GOT3 (cell line): ENCODE results near the gene TGFBRAP1.

Experiments
- DNase-seq: peaks from one replicate; lab custom pipeline; 2025; ENCODE audit warnings: mixed read lengths; lab: John Stamatoyannopoulos, UW

The TGFBRAP1 gene, protein sequence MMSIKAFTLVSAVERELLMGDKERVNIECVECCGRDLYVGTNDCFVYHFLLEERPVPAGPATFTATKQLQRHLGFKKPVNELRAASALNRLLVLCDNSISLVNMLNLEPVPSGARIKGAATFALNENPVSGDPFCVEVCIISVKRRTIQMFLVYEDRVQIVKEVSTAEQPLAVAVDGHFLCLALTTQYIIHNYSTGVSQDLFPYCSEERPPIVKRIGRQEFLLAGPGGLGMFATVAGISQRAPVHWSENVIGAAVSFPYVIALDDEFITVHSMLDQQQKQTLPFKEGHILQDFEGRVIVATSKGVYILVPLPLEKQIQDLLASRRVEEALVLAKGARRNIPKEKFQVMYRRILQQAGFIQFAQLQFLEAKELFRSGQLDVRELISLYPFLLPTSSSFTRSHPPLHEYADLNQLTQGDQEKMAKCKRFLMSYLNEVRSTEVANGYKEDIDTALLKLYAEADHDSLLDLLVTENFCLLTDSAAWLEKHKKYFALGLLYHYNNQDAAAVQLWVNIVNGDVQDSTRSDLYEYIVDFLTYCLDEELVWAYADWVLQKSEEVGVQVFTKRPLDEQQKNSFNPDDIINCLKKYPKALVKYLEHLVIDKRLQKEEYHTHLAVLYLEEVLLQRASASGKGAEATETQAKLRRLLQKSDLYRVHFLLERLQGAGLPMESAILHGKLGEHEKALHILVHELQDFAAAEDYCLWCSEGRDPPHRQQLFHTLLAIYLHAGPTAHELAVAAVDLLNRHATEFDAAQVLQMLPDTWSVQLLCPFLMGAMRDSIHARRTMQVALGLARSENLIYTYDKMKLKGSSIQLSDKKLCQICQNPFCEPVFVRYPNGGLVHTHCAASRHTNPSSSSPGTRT

DNA sequence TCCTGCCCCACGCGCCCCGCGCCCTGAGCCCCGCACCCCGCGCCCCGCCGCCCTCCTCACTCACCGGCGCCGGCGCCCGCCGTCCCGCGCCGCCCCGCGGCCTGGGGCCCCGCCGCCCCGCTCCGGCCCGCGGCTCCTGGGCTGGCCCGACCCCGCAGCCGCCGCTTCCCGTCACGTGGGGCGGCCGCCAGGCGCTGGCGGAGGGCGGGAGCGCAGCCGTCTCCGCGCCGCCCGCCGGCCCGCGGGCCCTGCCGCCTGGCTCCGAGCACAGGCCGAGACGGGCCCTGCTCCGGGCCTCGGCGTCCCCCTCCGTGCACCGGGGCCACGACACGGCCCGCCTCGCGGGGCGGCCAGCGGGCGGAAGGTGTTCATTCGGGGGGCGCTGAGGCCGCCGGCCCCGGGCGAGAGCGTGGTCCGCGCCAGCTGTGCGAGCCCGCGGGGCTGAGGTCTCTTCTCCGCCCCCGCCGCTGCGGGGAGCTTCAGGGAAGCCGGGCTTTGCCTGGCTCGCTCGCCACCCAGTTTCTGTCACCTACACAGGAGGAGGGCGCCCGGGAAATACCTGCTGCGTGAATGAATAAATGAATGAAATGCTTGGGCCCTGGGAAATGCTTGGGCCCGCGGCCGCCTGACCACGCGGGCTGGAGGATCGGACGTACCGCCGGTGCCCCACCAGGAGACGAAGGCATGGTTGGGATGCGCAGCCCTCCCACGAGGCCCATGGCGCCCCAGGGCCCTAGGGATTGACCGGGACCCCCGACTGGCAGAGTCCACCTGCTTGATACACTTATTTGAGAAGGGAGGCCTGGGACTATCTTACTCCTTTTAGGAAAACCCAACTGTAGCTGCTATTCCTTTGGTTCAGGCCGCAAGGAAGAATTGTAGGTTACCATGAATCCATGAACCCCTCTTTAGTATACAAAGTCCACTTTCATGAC lies at the start of gene TGFBRAP1:
TGFBRAP1 (minus strand) TSS at position 175 of the 935 bp plus-strand sequence. CDS start 21,434 bp downstream, outside the sequence.
- no peak for DNase-seq

GRCh38 chr2:105378921-105379383 lies 49.4 kb upstream of the TGFBRAP1 start:
- no peak for DNase-seq

DNA sequence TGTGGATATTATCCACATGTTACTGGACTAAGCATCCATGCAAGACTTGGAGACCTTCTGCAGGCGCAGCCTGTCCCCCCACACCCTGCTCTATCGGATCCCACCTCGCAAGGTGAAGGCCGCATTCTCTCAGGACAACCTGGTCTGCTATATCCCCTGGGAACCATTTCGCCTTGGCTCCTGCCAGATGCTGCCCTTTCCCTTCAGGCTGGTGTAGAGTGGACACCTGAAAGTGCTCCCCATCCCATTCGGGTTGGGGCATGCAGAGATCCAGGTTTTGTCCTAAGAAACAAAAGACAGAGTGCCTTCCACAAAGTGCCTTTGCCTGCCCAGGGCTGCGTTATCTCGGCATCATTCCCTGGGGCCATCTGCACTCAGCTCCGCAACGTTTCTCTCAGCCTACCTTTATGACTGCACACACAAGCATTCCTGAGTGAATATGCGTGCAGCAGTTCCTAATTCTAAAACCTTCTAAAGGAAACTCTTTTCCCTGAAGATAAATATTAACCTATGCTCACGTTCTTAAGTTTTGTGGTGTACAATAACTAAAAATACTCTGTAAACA lies 48.8 kb upstream of the TGFBRAP1 start:
- DNase-seq, result no peak

- DNase-seq, result no peak
These were observed 48.3 kb upstream of the TGFBRAP1 start for GRCh38 chr2:105377871-105378270.

DNA sequence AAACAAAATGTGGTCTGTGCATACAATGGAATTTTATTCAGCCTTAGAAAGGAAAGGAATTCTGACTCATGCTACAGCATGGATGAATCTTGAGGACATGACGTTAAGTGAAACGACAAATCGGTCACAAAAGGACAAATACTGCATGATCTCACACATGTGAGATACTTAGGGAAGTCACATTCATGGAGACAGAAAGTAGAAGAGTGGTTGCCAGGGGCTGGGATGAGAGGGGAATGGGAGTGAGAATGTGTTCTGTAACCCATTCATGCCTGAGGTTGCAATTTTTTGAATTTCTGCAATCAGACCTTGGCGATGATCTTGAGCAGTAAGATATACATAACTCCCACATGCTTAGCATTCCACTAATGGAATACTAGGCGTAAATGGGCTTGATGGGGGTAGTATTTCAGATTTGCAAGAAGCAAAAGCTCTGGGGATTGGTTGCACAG lies 47.3 kb upstream of the TGFBRAP1 start:
- no peak for DNase-seq

DNA sequence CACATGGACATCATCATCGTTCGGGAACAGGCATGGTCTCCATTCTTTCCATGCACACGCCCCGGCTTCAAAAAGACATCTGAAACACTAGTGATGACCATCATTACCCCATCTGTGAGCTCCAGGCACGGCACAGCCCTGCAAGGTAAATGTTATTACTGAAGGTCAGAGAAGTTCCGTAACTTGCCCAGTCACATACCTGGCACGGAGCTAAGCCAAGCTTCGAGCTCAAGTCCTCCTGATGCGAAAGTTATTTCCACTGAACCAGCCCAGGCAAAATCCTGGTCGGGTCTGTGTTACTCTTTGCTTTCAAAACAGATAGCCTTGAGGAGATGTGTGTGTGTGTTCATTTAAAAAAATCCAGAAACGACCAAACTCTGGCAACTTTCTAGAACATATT lies 46.5 kb upstream of the TGFBRAP1 start:
- DNase-seq, result no peak

DNA sequence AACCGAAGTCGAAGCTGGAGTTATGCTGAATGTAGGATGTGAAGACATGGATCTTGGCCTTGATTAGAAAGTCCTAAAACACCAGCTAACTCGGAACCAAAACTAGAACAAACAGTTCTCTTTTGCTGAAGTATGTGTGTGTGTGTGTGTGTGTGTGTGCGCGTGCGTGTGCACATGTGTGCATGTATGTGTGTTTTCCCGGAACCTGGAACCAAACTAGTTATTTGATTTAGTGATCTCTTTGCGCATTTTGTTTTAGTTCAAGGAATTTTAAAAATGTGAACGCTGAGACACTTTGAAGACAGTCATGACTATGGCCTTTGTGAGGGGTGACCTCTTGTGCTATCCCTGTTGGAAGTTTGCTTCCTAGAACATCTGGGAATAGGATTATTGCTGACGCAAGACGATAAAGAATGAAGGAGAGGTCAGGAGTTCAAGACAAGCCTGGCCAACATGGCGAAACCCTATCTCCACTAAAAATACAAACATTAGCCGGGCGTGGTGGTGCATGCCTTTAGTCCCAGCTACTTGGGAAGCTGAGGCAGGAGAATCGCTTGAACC lies 45.5 kb upstream of the TGFBRAP1 start:
- DNase-seq, result no peak

- DNase-seq, result no peak
These were observed 44.4 kb upstream of the TGFBRAP1 start for GRCh38 chr2:105373895-105374401.

GRCh38 chr2:105373344-105373781 lies 43.8 kb upstream of the TGFBRAP1 start:
- DNase-seq, result no peak

DNA sequence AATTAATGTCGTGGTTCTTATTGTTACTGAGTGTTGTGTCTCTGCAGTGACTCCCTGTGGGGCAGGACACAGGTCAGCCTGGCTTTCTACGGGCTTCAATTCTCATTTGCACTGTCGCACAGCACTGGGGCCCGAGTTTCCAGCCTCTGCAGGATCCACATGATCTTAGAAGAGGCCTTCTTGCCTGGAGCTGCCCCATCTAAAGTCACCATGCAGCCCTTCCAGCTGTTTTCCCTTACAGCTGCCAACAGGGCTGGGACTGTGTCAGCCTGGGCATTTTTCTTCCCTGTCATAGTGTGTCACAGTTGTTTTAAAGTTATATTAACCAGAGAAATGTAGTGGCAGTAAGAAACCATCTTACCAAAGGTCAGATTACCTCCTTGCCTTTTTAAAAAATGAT lies 42.3 kb upstream of the TGFBRAP1 start:
- no peak for DNase-seq

- no peak for DNase-seq
These were observed 41.6 kb upstream of the TGFBRAP1 start for GRCh38 chr2:105371156-105371555.

DNA sequence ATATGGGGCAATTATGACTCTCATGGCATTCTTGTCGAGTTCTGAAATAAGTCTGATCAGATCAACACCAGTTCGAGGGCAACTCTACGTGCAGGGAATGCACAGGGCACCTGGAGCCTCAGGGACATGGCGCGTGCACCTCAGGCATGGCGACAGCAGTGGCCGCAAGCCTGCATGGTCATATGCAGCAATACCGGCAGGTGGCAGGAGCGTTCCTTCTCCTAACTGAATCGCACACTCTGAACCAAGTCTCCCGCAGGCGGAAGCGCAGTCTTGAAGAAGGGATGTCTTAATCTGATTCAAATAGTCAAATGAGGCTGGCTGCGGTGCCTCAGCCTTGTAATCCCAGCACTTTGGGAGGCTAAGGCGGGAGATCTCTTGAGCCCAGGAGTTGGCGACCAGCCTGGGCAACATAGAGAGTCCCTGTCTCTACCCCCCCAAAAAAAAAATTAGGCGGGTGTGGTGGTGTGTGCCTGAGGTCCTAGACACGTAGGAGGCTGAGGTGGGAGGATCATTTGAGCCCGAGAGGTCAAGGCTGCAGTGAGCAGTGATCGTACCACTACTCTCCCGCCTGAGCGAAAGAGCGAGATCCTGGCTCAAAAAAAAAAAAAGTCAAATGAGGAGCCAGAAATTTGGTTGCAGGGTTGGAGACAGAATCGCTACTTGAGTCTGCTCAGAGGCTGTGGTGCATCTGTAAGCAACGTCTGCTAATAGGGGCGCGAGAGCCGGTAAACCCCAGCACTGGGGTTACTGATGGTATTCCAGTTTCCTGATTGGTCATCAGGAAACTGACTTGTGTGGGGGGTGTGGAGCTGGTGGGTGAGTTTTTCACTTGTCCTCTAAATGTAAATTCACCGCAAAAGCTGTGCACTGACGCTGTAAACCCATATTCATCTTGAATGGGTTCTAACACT lies 40.5 kb upstream of the TGFBRAP1 start:
- DNase-seq, result peak; percentile 24

DNA sequence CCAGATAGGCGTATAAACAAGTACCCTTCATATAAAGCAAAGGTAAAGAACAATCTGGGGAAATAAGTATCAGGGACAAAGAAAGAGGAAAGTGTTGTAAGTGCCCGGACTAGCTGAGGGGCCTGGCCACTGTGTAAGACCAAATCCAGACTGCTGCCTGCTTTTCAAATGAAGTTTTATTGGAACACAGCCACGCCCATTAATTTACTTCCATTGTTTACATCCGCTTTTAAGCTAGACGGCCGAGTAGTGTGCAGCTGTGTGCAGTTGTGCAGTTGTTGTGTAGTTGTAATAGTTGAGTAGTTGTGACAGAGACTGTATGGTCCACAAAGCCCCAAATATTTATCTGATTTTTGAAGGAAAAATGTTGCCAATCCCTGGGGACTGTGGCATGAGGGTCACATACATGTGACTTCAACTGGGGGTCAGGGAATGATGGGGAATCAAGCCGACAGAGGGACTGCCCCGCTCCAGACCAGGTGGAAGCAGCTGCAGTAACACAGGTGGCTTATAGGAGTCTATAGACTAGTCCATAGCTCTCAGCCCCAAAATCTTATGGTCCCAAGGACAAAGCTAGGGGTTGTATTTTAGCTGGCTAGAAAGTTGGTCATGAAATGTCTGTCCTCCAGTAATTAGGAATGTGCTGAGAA lies 39.3 kb upstream of the TGFBRAP1 start:
- no peak for DNase-seq

GRCh38 chr2:105365206-105365605 lies 35.7 kb upstream of the TGFBRAP1 start:
- no peak for DNase-seq

DNA sequence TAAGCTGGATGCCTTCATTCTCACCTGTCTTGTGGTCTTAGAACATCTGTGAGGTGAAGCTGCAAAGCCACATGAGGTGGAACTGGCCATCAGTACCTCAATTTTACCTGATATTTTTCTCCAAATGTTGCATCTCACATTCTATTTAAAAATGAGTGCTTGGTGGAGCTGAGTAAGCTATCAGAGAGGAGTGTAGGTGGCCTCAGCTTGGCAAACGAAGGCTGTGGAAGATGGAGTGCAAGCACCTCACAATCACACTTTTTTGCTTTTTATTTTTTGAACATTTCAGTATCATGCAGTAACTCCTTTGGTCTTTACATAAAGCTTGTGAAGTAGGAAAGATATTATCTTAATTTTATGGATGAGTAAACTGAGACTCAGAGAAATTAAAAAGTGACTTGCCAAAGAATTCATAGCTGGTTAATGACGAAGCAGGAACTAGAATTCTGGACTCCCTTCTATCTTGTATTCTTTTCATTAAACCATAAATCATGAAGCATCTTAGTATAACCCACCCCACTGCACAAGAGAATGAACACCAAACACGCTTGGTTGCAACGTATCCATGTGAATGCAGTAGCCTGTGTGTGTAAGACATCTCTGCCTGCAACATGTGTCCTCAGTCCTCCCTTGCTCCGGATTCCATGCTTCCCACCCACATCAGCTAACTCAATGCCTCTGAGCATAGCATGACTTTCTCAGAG lies 35.1 kb upstream of the TGFBRAP1 start:
- DNase-seq, result no peak

DNA sequence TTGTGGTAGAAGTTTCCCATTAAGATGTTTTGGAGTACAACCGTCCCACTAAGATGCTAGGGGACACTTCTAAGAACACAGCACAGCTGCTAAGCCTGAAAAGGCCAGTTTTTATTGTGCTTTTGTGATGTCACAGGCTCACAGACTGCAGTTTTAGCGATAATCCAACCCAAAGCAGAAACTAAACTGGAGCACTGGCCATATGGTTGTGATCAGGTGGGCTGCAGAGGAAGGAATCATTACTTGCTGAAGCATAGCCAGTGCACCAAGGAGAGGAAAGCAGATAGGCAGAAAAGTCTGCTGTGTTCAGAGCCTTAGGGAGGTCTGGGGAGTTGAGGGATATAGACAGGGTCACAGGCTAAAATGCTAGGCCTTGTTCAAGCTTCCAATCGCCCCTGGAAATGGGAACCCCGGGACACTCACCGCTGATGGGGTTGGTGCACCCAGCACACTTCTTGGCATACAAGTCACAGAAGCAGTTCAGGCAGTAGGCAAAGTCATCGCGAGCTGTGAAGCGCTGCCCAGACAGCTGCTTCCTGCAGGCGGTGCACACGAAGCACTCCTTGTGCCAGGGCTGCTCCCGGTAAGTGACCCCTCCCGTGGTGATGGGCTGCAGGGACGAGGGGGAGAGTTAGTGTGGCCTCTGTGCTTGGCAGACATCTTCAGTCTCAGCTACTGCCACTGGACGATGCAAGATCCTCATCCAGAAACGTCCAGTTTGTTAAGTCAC lies 33.5 kb upstream of the TGFBRAP1 start:
- DNase-seq, result no peak

DNA sequence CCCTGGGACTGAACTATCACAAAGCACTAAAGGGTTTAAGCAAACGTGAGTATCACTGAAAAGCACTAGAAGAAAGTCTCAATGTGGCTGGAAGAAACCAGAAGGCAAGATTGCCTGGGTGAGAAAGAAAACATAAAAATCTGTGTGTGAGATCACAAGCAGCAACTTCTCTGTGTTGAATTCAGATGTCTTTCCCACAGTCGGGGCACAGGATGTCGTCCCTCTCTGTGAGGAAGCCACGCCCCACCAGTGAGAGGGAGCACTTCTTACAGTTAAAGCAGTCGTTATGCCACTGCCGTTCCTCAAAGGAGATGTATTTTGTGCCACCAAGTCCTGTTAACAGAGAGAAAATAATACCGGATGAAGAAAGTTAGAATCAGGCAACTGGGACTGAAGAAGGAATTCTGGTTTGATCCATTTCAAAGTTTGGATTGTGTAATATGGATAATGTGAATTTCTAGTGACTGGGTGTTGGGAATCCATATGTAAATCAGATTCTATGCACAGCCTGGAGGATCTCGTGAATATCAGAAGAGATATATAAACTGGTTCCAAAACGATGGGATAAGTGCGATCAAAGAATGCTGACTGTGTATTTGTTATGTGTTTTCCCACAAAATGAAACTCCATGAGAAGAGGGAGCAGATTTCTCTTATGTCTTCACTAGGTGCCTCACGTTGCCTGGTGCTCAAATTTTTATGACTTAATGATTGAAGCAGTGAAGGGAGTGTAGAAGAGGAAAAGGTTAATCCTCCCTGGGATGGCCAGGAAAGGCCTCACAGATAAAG lies 31.8 kb upstream of the TGFBRAP1 start:
- no peak for DNase-seq
